ENCODE data around the gene PRR22. TPM values are rescaled to one million over a fixed set of nuclear protein-coding genes. Genes with fewer than 3 reads are reported as not detected.
A peak's percentile ranks its signal among the peaks of the same experiment; 100 is the strongest.

PRR22 gene
- total RNA-seq, 3 donors from 2014 or later (not counting 1 experiment from before 2014, with no cell fraction given): 2.4 to 5.4 (median 4.2) TPM

DNA sequence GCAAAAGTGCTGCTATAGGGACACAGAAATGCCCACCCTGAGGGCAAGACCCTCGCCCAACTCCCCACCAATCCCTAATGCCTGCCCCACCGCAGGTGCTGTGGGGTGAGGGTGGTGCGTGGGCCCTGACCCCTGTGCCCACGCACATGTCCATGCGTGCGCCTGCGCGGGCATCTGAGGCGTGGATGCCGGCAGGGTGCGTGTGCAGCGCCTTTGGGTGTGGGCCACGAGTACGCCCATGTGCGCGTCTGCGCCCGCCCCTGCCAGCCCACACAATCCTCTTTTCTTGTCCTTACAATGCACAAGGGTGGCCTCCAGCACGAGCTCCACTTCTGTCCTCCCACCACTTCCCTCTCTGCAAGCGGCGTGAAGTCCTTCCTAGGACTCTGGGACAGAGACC, 40.6 kb upstream of the PRR22 start:
- ATAC-seq: no peak
- no peak for DNase-seq
- no peaks in the 10 kb centered on the region for H3K36me3 ChIP-seq (ENCODE audit: control insufficient read depth, insufficient read depth, low read length)
- intact Hi-C loops (cut with micrococcal nuclease): no loop called here
- Mint-ChIP-seq H3K9me3 (no peaks in the 10 kb centered on the region), H3K4me3 (no peak overlapping the region), H3K27ac (no peak overlapping the region), H3K36me3 (no peaks in the 10 kb centered on the region), H3K27me3 (ENCODE audit: low read depth in 2 of 2) (peaks cover 0 to 8% of the 10 kb centered on the region in 2 donors), H3K4me1 (peaks cover 15 to 20% of the 10 kb centered on the region in 2 donors)
- TF ChIP-seq, protein P1, sequence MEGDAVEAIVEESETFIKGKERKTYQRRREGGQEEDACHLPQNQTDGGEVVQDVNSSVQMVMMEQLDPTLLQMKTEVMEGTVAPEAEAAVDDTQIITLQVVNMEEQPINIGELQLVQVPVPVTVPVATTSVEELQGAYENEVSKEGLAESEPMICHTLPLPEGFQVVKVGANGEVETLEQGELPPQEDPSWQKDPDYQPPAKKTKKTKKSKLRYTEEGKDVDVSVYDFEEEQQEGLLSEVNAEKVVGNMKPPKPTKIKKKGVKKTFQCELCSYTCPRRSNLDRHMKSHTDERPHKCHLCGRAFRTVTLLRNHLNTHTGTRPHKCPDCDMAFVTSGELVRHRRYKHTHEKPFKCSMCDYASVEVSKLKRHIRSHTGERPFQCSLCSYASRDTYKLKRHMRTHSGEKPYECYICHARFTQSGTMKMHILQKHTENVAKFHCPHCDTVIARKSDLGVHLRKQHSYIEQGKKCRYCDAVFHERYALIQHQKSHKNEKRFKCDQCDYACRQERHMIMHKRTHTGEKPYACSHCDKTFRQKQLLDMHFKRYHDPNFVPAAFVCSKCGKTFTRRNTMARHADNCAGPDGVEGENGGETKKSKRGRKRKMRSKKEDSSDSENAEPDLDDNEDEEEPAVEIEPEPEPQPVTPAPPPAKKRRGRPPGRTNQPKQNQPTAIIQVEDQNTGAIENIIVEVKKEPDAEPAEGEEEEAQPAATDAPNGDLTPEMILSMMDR (IDR thresholded peaks at IDR 0.05): no peak
- WGBS (ENCODE audit: insufficient coverage): 94% methylated on average over 20 of the region's 21 CpGs
- H3K4me1 ChIP-seq (ENCODE audit: control insufficient read depth, insufficient read depth, low read length): peaks cover 26% of the 10 kb centered on the region
- H3K27ac ChIP-seq (ENCODE audit: low read length): no peak overlapping the region
- no peak overlapping the region for H3K4me3 ChIP-seq (ENCODE audit: low read length)
- H3K9me3 ChIP-seq (ENCODE audit: control insufficient read depth, insufficient read depth, low read length): no peaks in the 10 kb centered on the region
- H3K27me3 ChIP-seq (ENCODE audit: control insufficient read depth, insufficient read depth, low read length): no peaks in the 10 kb centered on the region

GRCh38 chr19:5824751-5825150, 40.2 kb upstream of the PRR22 start:
- DNase-seq (peak in 1 of 2 donors; percentile 5), ATAC-seq (no peak)
- no peaks in the 10 kb centered on the region for H3K9me3 ChIP-seq (ENCODE audit: control insufficient read depth, insufficient read depth, low read length)
- intact Hi-C loops (cut with micrococcal nuclease): no loop called here
- Mint-ChIP-seq H3K9me3 (no peaks in the 10 kb centered on the region), H3K4me3 (no peak overlapping the region), H3K36me3 (no peaks in the 10 kb centered on the region), H3K27me3 (ENCODE audit: low read depth in 2 of 2) (peaks cover 0 to 8% of the 10 kb centered on the region in 2 donors), H3K4me1 (peaks cover 15 to 20% of the 10 kb centered on the region in 2 donors), H3K27ac (no peak overlapping the region)
- H3K27ac ChIP-seq (ENCODE audit: low read length): no peak overlapping the region
- peaks cover 26% of the 10 kb centered on the region for H3K4me1 ChIP-seq (ENCODE audit: control insufficient read depth, insufficient read depth, low read length)
- H3K36me3 ChIP-seq (ENCODE audit: control insufficient read depth, insufficient read depth, low read length): no peaks in the 10 kb centered on the region
- no peaks in the 10 kb centered on the region for H3K27me3 ChIP-seq (ENCODE audit: control insufficient read depth, insufficient read depth, low read length)
- no peak overlapping the region for H3K4me3 ChIP-seq (ENCODE audit: low read length)
- WGBS (ENCODE audit: insufficient coverage): 96% methylated on average over 10 of the region's 10 CpGs
- TF ChIP-seq, protein P1 (IDR thresholded peaks at IDR 0.05): no peak

DNA sequence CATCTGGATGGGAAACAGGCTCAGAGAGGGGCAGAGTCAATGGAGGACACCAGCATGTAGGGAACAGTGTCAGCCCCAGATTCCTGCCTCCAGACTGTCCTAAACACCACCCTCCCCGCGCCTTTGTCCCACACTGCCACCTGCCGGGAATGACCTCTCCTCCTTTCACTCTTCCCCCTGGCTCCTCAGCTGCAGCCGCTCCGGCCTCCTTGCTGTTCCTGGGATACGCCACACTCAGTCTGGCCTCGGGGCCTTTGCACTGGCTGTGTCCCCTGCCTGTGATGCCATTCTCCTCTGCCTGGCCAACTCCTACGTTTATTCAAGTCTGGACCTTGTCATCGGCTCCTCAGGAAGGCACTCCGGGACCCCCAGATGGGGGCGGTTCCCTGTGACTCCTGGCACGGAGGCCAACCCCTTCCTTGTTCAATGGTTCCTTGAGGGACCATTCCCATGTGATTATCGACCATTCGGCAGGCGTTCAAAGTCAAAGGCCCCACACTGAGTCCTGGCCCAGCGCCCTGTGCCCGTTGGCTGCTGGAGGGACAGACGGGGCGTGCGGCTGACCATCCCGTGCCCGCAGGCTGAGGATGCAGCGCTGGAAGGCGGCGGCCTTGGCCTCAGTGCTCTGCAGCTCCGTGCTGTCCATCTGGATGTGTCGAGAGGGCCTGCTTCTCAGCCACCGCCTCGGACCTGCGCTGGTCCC, 39.2 kb upstream of the PRR22 start:
- 91% methylated on average over 30 of the region's 30 CpGs for WGBS (ENCODE audit: insufficient coverage)
- ATAC-seq (no peak), DNase-seq (no peak)
- H3K27me3 Mint-ChIP-seq (ENCODE audit: low read depth in 2 of 2): peaks cover 0 to 8% of the 10 kb centered on the region in 2 donors
- TF ChIP-seq, protein P1 (IDR thresholded peaks at IDR 0.05): no peak
- H3K27ac Mint-ChIP-seq: no peak overlapping the region
- no peak overlapping the region for H3K4me3 Mint-ChIP-seq
- no peaks in the 10 kb centered on the region for H3K9me3 Mint-ChIP-seq
- H3K36me3 Mint-ChIP-seq: no peaks in the 10 kb centered on the region
- peaks cover 14 to 18% of the 10 kb centered on the region in 2 donors for H3K4me1 Mint-ChIP-seq
- H3K9me3 ChIP-seq (ENCODE audit: control insufficient read depth, insufficient read depth, low read length): no peaks in the 10 kb centered on the region
- H3K4me1 ChIP-seq (ENCODE audit: control insufficient read depth, insufficient read depth, low read length): peaks cover 18% of the 10 kb centered on the region
- no peak overlapping the region for H3K27ac ChIP-seq (ENCODE audit: low read length)
- no peaks in the 10 kb centered on the region for H3K27me3 ChIP-seq (ENCODE audit: control insufficient read depth, insufficient read depth, low read length)
- H3K36me3 ChIP-seq (ENCODE audit: control insufficient read depth, insufficient read depth, low read length): no peaks in the 10 kb centered on the region
- H3K4me3 ChIP-seq (ENCODE audit: low read length): no peak overlapping the region
- intact Hi-C loops (cut with micrococcal nuclease): no loop called here

Data from natural killer cell (primary cell).